ENCODE results near the gene B4GALT6.

B4GALT6 gene

DNA sequence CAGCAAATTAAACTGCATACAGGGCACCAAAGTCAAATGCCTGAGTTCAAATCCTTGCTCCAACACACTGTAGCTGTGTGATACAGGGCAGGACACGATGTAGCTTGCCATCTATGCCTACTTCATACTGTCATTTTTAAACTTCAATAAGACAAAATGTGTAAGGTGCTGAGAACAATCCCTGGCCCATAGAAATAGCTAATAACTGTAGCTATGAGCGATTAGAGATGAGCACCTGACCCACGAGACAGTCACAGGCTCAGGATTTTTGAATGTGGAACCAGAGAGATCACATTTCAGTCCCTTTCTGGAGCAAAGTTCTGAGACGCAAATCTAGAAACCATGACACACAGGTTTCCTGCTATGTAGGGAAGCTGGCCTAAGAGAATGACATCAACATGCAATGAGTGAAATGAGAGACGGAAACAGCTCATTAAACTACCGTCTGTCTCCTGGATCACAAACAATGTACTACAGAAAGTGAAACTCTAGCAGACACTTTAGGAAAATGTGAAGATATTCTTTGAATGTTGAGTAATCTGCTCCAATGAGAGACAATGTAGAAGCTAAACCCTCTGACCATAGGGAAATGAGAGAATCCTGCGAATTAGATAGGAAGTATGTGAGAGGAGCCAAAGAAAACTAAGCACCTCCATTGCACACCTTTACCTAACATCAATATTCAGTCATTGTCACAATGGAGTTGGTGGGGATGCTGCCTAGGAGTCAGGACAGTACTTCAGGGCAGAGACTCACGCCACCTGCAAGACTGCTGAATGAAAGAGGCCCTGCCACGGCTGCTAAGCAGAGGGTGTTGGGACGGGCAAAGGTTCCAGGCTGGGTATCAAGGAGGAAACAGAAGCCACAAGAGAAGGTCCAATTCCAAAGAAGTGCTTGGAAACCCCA, 25.5 kb downstream of the B4GALT6 start:
- no peak for DNase-seq

DNA sequence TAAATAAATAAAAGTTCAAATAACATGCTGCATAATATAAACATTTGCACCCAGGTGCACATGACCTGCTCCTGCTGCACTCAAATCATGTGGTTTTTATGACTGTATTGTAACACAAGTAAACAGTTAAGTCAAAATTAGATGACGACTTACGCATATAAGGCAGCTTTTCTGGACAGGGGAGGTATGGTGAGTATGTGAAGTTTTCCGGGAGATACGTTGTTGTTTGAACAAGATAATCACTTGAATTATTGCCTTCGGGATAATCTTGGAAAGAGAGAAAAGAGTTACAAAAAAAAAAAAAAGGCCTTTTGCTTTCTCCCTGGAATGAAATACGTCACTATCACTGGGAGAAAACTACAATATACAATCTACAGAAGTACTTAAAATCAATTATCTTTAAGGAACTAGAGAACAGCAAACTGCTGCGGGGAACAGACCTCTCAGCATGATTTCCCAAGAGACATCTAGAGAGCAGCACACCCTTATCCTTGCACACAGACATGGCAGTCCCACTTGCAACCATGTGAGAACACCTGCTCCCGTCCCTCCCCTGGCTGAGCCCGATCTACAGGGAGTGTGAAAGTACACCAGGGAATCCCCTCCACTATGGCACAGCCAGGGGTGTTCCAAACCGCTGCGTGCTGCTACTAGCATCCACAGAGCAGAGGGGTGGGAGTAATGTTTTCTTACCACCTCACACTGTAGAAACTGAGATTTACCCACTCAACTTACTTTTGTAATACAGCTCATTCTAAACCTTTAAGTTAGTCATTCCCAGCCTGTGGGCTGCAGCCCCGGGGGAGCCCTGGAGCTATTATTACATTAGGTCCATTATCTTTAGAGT, 26.3 kb downstream of the B4GALT6 start:
- DNase-seq = no peak

DNA sequence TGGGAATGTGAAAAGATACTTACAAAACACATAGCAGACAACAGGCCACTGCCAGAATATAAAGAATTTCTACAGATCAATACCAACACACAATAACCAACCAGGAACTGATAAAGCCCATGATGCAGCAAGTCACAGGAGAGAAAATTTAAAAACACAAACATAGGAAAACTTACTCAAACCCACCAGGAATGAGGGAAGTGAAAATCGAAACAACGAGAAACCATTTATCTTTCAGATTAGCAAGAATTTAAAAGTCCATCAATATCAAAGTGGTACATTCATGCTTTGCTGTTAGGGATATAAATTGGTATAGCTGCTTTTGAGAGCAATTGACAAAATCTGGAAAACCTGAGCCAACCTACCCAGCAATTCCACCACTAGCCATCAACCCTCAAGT, 27.6 kb downstream of the B4GALT6 start:
- no peak for DNase-seq

DNA sequence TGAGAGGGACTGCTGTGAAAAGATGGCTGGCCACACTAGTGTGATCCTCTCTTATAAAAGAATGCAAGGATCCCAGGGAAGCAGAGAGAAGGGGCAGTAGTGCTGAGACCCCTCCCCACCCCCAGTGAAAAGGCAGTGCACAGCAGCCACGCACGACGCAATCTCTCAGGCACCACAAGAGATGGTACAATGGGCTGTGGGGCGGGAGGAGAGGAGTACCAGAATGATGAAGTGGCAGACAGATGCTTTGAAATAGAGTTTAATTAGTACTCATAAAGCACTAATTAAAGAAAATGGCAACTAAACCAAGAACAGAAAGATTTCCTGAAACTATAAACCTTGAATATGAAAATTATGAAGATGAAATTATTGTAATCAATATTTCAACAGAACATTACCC, 29.0 kb downstream of the B4GALT6 start:
- DNase-seq = no peak

DNA sequence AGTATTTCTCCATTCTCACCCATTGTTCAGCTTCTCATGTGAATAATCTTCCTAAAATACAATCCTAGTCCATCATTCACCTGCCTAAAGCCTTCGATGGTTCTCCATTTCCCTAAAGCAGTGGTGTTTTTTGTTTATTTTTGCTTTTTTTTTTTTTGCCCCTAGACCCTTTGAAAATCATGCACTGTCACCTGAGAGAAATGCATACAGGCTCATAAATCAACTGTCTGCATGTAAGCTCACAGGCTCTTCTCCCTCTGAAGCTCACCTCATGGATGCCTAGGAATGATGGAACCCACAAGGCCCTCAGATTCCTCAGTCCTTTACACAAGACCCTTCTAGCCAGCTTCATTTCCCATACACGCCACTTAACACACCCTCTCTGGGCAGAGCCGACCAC, 31.5 kb downstream of the B4GALT6 start:
- no peak for DNase-seq

DNA sequence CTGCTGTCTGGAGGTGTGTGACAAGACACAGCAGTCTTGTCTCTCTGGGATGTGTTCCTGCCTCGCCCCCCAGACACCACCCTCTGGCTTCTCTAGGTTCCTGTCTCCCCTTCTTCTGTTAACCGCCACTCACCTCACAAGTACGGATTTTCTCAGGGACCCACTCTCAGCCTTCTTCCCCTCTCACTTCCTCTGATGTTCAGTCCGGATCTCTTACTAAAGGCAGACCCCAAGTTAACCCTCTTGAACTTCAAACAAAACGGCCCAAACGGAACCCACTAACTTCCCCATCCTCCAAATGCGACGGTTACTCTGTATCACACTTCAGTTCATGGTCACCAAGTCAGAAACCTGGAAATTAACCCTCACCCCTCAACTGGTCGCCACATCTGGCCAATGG, 32.0 kb downstream of the B4GALT6 start:
- DNase-seq = no peak

DNA sequence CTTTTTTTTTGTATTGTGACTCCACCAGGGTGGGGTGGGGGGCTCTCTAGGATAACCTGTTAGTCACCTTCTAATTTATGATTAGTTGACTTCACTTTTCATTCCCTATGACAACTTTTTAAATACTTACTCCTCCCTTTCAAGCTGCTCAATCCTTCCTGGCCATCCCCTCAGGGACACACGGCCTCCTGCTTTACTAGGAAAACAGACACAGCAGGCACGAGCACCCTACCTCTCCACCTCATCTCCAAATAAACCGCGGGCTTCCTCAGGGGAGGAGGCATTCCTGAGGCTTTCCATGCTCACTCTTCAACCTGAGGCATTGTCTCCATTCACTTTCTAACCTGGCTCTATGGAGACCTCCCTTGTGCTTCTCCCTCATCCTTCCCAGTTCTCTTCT, 33.0 kb downstream of the B4GALT6 start:
- DNase-seq = no peak

DNA sequence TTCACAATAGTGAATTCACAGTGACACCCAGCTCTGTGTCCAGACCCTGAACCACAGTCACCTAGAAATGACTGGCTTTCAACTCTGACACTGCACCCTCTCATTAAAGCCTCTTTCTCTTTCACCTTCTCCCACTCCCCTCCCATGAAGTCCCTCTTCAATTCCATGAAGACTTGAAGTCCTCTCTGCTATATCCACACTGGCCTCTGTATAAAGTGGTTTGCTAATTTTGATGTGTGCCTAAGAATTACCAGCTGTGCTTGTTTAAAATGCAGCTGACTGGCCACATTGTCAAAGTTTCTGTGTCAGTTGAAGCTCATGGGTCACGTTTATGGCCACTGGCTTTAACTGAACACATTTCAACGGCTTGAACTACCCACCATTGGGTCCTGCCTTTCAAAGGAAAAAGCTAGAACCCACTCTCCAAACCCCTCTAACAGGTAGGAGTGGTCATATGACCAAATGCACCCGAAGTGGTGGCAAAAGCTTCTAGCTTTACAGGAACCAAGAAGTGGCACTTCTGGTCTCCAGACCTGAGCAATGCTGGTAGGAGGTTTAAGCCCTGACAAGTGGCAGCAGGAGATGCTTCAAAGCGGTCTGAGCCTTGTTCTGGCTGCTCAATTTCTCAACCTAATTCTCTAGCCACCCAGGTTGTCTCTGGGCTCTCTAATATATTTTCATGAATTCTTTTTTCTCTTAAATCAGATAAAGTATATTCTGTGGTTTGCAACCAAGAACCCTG, 34.2 kb downstream of the B4GALT6 start:
- DNase-seq = no peak

DNA sequence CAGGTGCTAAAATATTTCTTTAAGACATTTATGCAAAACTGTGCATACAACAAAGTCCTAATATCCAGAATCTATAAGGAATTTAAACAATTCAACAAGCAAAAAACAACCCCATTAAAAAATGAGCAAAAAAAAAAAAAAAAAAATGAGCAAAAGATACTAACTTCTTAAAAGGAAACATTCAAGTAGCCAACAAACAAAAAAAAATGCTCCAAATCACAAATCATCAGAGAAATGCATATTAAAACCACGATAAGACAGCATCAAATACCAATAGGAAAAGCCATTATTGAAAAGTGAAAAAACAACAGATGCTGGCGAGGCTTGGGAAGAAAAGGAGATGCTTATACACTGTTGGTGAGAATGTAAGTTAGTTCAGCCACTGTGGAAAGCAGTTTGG, 34.9 kb downstream of the B4GALT6 start:
- no peak for DNase-seq

DNA sequence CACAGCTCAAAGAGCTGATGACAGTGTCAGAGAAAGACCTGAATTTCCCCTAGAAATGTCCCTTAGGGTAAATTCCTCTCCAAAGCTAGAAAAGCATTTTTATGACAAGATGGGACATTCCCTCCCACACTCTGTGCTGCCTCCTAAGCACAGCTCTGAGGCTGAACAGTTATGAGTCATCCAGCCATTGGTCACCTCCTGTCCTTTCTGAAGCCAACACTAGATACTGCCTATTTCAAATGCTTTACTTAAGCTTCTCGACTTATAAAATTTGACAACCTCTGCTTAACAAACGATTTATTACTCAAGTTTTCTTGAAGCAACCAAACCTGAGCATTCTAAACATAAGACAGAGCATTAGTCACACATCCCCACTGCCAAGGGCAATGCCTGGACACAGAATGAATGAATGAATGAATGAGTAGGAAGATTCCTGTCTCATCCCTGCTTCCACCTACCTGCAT, 35.4 kb downstream of the B4GALT6 start:
- no peak for DNase-seq

DNA sequence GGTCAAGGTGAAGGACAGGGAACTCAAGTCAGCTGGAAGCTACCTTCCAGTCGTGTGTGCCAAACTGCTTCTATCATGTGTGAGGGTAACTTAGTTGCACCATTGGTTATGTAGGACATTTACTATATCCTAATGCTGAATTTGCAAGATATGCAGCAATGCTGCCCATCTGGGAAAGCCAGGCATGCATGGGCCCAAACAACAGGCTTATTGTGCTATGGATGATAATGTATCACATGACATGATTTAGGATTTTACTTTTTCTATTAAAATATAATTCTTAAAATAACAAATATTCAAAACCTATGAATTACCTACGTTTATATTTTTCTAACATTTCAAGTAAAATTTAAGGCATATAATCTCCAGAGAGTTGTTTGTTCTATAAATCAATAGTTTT, 35.9 kb downstream of the B4GALT6 start:
- DNase-seq = no peak

DNA sequence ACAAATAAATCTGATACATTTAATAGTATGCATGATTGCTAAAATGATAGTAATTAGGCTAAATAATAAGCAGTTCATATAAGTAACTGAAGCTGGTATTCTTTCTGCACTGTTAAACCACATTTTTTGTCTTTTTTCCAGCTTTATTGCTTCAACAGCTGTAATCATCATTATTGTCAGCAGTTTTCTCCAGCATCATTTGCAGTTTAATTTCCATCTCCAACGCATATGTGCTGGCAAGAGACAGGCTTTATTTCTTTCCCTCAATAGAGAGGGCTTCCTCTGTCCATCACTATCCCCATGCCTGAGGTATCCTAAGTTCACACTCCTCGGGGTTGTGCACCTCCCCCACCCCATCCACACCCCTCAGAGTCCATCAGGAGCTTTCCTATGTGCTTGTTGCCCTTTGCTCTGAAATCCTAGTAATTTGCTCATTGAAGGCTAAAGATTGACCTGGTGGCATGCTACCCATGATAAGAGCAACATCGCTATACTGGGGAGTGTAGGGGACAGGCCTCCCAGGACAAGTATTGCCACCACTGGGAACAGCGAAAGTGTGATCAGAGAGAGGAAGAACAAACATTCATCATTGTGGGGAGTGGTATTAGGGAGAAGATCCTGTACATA, 37.1 kb downstream of the B4GALT6 start:
- DNase-seq = no peak

DNA sequence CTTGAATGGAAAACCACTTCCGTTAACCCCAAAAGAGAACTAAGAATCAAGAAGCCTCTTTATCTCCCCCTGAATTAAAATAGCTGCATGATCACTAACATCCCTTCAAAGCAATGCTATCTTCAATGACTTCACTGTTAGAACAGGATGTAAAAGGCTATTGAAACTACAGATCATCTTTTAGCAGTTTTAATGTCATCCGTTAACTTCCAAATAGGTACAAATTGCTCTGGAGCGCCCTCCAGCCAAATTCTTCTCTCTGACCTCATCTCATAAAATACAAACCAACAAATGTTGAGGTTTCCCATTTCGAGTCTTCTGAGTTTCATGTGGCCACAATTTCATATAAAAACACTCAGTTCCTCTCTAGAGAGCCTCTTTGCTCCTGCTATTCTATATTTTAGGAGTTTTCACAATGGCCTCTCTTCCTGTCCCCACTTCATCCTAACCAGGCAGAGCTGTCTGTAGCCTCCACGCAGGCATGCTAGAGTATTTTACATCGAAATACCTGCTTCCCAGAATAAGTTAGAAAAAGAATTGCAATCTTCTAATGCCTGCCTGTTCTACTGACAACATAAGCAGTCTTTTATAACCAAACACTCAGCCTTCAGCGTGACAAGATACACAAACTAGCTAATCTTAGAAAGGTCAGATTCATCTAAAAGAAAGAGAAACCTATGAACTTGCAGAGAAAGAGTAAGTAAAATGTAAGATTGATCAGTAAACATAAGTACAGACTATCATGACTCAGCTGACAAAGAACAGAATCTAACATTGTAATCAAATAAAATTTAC, 37.9 kb downstream of the B4GALT6 start:
- DNase-seq = no peak

DNA sequence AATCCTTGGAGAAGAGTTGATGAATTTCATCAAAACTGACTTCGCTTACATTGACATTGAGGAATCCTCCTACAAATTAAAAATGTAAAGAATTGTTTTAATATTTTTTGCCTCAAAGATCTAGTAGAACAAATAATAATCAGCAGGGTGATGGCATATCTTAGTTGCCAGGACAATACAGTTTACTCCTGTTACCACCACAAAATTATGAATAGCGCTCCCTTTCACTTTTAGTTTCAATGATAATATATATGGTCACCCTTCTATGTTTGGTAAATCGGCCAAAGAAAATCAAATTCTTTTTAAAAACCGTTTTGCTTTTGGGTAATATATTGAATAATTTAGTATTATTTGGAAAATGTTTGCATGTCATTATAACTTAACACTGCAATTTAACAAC, 39.0 kb downstream of the B4GALT6 start:
- no peak for DNase-seq

DNA sequence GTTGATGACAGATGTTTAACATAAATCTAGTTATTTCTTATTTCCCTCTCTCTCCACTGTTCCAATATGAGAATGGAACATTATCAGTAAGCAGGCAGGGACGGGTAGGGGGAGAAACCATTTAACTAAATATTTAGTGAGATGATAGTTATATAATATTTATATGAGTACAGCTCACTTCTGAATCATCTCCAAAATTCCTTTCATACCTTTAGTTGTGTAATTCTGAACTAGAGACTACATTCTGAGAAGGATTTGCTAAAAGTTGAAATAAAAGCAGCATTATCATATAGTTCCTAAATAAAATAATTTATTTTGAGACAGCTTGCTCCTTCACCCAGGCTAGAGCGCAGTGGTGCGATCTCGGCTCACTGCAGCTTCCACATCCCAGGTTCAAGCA, 41.4 kb downstream of the B4GALT6 start:
- DNase-seq = no peak

DNA sequence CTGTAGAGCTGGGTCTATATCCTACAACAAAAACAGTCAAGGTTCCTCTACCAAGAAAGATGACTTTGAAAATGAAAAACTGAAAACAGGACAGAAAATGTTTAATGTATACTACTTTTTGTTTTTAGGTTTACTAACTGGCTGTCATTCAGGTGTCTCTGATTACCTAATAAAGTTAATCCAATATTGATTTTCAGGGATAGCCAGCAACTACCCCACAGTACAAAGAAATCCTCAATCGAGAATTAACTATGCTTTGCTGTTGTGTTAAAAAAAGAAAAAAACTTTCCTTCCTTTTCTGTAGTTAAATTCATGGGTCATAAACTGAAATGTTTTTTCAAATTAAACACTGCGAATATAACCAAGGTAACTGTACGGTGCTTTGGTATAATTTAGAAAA, 46.9 kb downstream of the B4GALT6 start:
- no peak for DNase-seq

DNA sequence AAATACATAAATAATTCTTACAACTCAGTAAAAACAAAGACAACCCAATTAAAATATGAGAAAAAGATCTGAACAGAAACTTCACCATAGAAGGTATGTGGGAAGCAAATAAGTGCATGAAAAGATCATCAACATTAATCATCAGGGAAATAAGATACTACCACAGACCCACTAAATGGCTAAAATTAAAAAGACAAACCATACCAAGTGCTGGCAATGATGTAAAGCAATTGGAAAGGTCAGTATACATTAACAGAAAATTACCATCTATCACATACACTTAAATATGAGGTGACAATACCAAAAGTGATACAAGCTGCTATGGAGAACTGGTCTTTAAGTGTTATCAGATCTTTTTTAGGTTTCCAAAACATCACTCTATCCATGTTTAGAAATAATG, 48.0 kb downstream of the B4GALT6 start:
- no peak for DNase-seq

DNA sequence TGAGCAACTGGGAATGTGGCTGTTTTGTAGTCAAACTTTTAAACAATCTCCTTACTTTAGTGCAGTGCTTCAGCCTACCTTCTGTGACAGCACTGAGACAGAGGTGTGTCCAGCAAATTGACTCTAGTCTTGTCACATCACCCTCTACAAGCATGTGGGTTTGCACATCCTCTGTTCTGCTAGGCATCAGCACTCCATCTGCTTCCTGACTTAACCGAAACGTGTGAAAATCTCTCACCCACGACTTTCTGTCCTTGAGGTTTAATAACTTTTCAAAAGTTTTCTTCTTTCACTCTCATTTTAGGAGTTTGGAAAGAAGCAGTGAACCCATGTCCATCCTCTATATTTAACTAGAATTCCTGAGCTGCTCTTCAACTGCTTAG, 50.1 kb downstream of the B4GALT6 start:
- no peak for DNase-seq

DNA sequence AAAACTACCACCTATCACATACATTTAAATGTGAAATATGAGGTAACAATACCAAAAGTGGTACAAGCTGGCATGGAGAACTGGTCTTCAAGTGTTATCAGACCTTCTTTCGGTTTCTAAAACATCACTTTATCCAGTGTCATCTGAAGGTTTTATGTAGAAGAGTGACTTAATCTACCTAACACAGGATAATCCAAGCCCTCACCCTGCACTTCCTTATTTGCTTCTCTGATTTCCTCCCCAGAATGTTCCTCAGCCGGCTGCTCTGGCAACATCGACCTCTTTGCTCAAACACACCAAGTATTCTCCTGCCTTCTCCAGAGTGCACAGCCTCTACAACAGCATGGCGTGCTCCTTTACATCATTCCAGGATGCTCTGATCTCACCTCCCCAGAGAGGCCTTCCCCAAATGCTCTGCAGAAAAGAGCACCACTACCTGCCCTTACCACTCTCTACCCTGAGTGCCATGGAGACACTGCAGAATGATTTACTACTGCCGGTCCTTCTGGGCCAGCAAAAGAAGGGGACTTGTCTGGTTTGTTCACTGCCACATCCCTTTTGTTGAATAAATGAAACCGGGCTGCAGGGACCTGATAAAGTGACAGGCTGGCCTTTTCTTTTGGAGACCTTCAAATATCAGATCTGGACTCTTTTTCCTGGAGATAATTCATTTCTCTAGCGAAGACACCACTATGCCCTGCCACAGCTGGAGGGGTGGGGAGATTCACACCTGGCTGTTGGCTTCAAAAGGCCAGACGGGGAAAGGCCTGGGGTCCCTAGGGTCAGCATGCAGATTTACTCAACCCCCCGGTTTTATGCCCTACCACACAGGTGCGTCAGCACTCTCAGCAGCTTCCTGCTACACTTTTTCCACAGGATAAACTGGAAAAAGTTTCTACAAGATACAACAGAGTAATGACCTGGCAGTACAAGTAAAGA, 50.7 kb downstream of the B4GALT6 start:
- no peak for DNase-seq

DNA sequence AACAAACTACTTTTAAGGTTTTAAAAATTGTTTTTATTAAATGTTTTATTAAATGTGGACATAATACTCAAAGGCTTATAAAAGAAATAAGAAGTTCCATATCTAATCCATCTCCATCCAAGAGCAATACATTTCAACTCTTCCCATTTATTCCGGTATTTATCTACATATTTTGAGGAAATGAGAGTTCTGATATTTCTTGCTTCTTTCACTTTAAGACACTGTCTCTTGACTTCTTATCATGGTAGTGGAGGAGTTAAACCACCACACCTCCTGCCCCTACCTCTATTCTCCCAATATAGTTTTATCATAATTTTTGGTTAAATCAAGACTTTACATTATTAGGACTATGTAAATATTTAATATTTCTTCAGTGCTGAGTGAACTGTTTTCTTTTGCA, 52.0 kb downstream of the B4GALT6 start:
- no peak for DNase-seq

DNA sequence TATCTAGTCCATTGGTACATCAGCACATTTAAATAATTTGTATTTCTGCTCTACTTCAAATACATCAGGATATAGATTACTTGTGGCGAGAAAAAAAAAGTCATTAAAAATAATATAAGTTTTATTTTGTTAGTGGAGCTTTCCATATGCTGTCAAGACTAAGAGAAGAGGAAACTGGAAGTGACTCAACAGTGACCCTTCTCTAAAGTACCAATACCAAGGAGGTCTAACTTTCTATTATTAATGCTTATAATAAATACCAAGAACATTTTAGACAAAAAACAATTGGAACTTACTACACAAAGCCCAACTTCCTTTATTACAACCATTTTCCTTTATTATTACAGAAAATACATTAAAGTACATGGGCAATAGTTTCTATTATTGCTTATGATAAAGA, 52.9 kb downstream of the B4GALT6 start:
- DNase-seq = no peak
